NCI-H446 treated with DMSO at 0.1 percent for 48 hours (cell line): ENCODE measurements around the gene ABCA2.
"Not testable (repeated sequence)": the region's sequence is repeated elsewhere in the genome, so short reads cannot be mapped to it uniquely, and the experiment has no call there.

Experiments
- DNase-seq: peaks from one replicate; lab custom pipeline; 2025; lab: John Stamatoyannopoulos, UW

The ABCA2 gene

GRCh38 chr9:137014166-137014565 is 13.9 kb downstream of the ABCA2 start:
- no peak for DNase-seq

GRCh38 chr9:137013571-137013940 is 14.5 kb downstream of the ABCA2 start:
- DNase-seq = no peak

- DNase-seq = no peak
Observed at GRCh38 chr9:137012694-137013570, 15.1 kb downstream of the ABCA2 start.

- DNase-seq = no peak
Observed at GRCh38 chr9:137011907-137012675, 15.9 kb downstream of the ABCA2 start.

GRCh38 chr9:137011156-137011555 is 16.9 kb downstream of the ABCA2 start:
- no peak for DNase-seq

GRCh38 chr9:137009938-137010732 is 17.9 kb downstream of the ABCA2 start:
- DNase-seq = no peak

GRCh38 chr9:137009217-137009616 is 18.8 kb downstream of the ABCA2 start:
- no peak for DNase-seq

GRCh38 chr9:137008312-137008711 is 19.7 kb downstream of the ABCA2 start:
- no peak for DNase-seq

GRCh38 chr9:137007816-137008270 is 20.2 kb downstream of the ABCA2 start:
- DNase-seq = no peak

- no peak for DNase-seq
Observed at GRCh38 chr9:137007108-137007815, 20.8 kb downstream of the ABCA2 start.

GRCh38 chr9:137006116-137007003 is 21.7 kb downstream of the ABCA2 start:
- DNase-seq = no peak

- DNase-seq = not testable (repeated sequence)
Observed at GRCh38 chr9:137004285-137004684, 23.8 kb downstream of the ABCA2 start.

GRCh38 chr9:137002646-137003041 is 25.4 kb downstream of the ABCA2 start:
- no peak for DNase-seq

GRCh38 chr9:137001857-137002645 is 26.0 kb downstream of the ABCA2 start:
- DNase-seq = no peak

GRCh38 chr9:137000177-137000930 is 27.7 kb downstream of the ABCA2 start:
- DNase-seq = no peak

- no peak for DNase-seq
Observed at GRCh38 chr9:136997830-136998234, 30.2 kb downstream of the ABCA2 start.

GRCh38 chr9:136997371-136997770 is 30.7 kb downstream of the ABCA2 start:
- DNase-seq = no peak

GRCh38 chr9:136996361-136997292 is 31.4 kb downstream of the ABCA2 start, which contains the start of gene CLIC3:
CLIC3 (minus strand) TSS chr9:136996568; CDS start chr9:136996543, 25 bp downstream.
- DNase-seq = no peak
